IMR-90 (cell line): ENCODE results near the gene ZNF512. TPM values are rescaled to one million over a fixed set of nuclear protein-coding genes. Genes with fewer than 3 reads are reported as not detected.

Source experiments
- ATAC-seq: fragments of 200-7000 bp; cut with Tn5 transposase; 2 replicates; pipeline ENCODE4 v1.9.1; 2020; ENCODE audit warnings: low read depth, mild to moderate bottlenecking, moderate library complexity
- BruUV-seq: library from RNA; stranded (reverse); fragments of 400-500 nt; replicated peaks from 2 replicates; lab custom pipeline; 2021; lab: Mats Ljungman, UMichigan
- CTCF ChIA-PET: fragments of 300-600 bp; formaldehyde crosslinking; extraction: SDS; loops from one replicate; lab custom pipeline; 2021; ENCODE audit warnings: antibody characterized with exemption; lab: Yijun Ruan, JAX
- POLR2A ChIA-PET: fragments of 300-600 bp; sonication (Branson Sonifier 250); formaldehyde crosslinking; loops from one replicate; lab custom pipeline; 2022; ENCODE audit warnings: antibody characterized with exemption; ENCODE audit not compliant: unreplicated experiment; lab: Charles Lee
- DNase-seq: peaks from one replicate; pipeline ENCODE4 v3.0.0; 2013
- H2AFZ ChIP-seq: replicated peaks from 2 replicates; pipeline ENCODE3; 2013; ENCODE audit warnings: low read length, mild to moderate bottlenecking; ENCODE audit not compliant: poor library complexity
- H2AK5ac ChIP-seq: 2 replicates; pipeline ENCODE4 v1.6.1; 2013; ENCODE audit warnings: low read depth, low read length, inconsistent platforms
- H2AK9ac ChIP-seq: replicated peaks from 2 replicates; pipeline ENCODE3; 2013; ENCODE audit warnings: mild to moderate bottlenecking, low read depth, low read length, moderate library complexity; ENCODE audit not compliant: poor library complexity
- H2BK120ac ChIP-seq: 2 replicates; pipeline ENCODE4 v1.6.1; 2013; ENCODE audit warnings: low read depth, low read length, inconsistent platforms
- H2BK15ac ChIP-seq: 3 replicates; pipeline ENCODE4 v1.6.1; 2013; ENCODE audit warnings: low read depth, low read length, inconsistent platforms
- H2BK20ac ChIP-seq: 2 replicates; pipeline ENCODE4 v1.6.1; 2013; ENCODE audit warnings: low read depth, mild to moderate bottlenecking, inconsistent platforms, low read length, moderate library complexity
- H2BK5ac ChIP-seq: 2 replicates; pipeline ENCODE4 v1.6.1; 2013; ENCODE audit warnings: mild to moderate bottlenecking, low read depth, low read length, inconsistent platforms; ENCODE audit not compliant: poor library complexity, severe bottlenecking
- H3K14ac ChIP-seq: replicated peaks from 2 replicates; pipeline ENCODE4 v1.6.1; 2013; ENCODE audit warnings: low read depth, low read length, inconsistent platforms
- H3K18ac ChIP-seq: 2 replicates; pipeline ENCODE4 v1.6.1; 2013; ENCODE audit warnings: low read depth, low read length, control low read depth
- H3K23ac ChIP-seq: 2 replicates; pipeline ENCODE4 v1.6.1; 2013; ENCODE audit warnings: low read depth, low read length, inconsistent platforms
- H3K27ac ChIP-seq: 2 replicates; pipeline ENCODE4 v1.5.1; 2013; ENCODE audit warnings: mild to moderate bottlenecking, control low read depth, low read length; ENCODE audit not compliant: insufficient read depth
- H3K27me3 ChIP-seq: 2 replicates; pipeline ENCODE4 v1.6.1; 2013; ENCODE audit warnings: low read length; ENCODE audit not compliant: control insufficient read depth, insufficient read depth
- H3K36me3 ChIP-seq: 2 replicates; pipeline ENCODE4 v1.6.1; 2013; ENCODE audit warnings: low read length, mixed read lengths; ENCODE audit not compliant: control insufficient read depth, insufficient read depth
- H3K4ac ChIP-seq: 2 replicates; pipeline ENCODE4 v1.6.1; 2013; ENCODE audit warnings: low read depth, low read length, inconsistent platforms
- H3K4me1 ChIP-seq: 2 replicates; pipeline ENCODE4 v1.6.1; 2013; ENCODE audit warnings: low read length, mixed read lengths; ENCODE audit not compliant: control insufficient read depth, insufficient read depth
- H3K4me2 ChIP-seq: 2 replicates; pipeline ENCODE4 v1.6.1; 2013; ENCODE audit warnings: low read depth, mild to moderate bottlenecking, control low read depth, low read length, moderate library complexity
- H3K4me3 ChIP-seq: 2 replicates; pipeline ENCODE4 v1.5.1; 2013; ENCODE audit warnings: low read depth, mild to moderate bottlenecking, control low read depth, low read length, moderate library complexity; ENCODE audit not compliant: insufficient read depth
- H3K56ac ChIP-seq: 2 replicates; pipeline ENCODE4 v1.6.1; 2013; ENCODE audit warnings: low read length, inconsistent platforms; ENCODE audit not compliant: insufficient read depth; ENCODE audit errors: extremely low read depth
- H3K79me1 ChIP-seq, 2 experiments: 2 replicates each; pipeline ENCODE4 v1.6.1; 2013; ENCODE audit warnings: low read length in 2 of 2, inconsistent platforms in 1 of 2, low read depth in 1 of 2
- H3K9ac ChIP-seq: 2 replicates; pipeline ENCODE4 v1.6.1; 2013; ENCODE audit warnings: low read depth, low read length, control low read depth
- H3K9me1 ChIP-seq: 2 replicates; pipeline ENCODE4 v1.6.1; 2013; ENCODE audit warnings: low read length, inconsistent platforms; ENCODE audit not compliant: insufficient read depth
- H3K9me3 ChIP-seq: 2 replicates; pipeline ENCODE4 v1.6.1; 2013; ENCODE audit warnings: low read length; ENCODE audit not compliant: control insufficient read depth, insufficient read depth
- H4K20me1 ChIP-seq: 2 replicates; pipeline ENCODE4 v1.6.1; 2013; ENCODE audit warnings: low read length, inconsistent platforms; ENCODE audit not compliant: insufficient read depth
- H4K5ac ChIP-seq: 2 replicates; pipeline ENCODE4 v1.6.1; 2013; ENCODE audit warnings: mild to moderate bottlenecking, low read depth, low read length, control low read depth
- H4K8ac ChIP-seq, 2 experiments: 2 replicates each; pipeline ENCODE4 v1.6.1; 2013; ENCODE audit warnings: low read depth in 2 of 2, low read length in 2 of 2, control low read depth in 1 of 2, inconsistent platforms in 1 of 2
- H4K91ac ChIP-seq: 2 replicates; pipeline ENCODE4 v1.6.1; 2013; ENCODE audit warnings: low read depth, low read length, inconsistent platforms; ENCODE audit not compliant: insufficient read depth
- CHD1 ChIP-seq: IDR thresholded peaks from 2 replicates; pipeline ENCODE4 v1.6.1; 2012; ENCODE audit warnings: low read depth, low read length, improper control_type of control experiment
- WGBS, 2 experiments: methylation state at CpG; one replicate each; pipeline versions ENCODE4 v1.1.5 to v1.1.7; 2013; ENCODE audit warnings: missing lambda C conversion rate in 2 of 2; ENCODE audit not compliant: insufficient read length in 1 of 2; ENCODE audit errors: extremely low coverage in 2 of 2; 5-methylcytosine and 5-hydroxymethylcytosine counted together
- dilution Hi-C: fragments of 300-500 bp; cut with HindIII; formaldehyde crosslinking; loops from one replicate; pipeline ENCODE4 v1.14.3; 2018; ENCODE audit warnings: low sequenced_read_pairs; ENCODE audit not compliant: unreplicated experiment
- in situ Hi-C: fragments of 300-500 bp; cut with MboI; formaldehyde crosslinking; loops from 3 replicates; pipeline ENCODE4 v1.14.3; 2019; ENCODE audit warnings: low sequenced_read_pairs, inconsistent platforms, mixed read lengths
- intact Hi-C: fragments of 100-400 bp; cut with micrococcal nuclease; formaldehyde crosslinking; loops from 2 replicates; pipeline ENCODE4 v1.10.0; 2022
- microRNA-seq, 2 experiments: library from miRNA; stranded (forward) in 1 of 2; unstranded in 1 of 2; fragments of 10-50 nt in 1 of 2; fragments of <30 nt in 1 of 2; gene quantifications in 1 of 2; microRNA quantifications in 1 of 2; one replicate each; pipeline versions ENCODE3 to v1.1.0; 2013 to 2020; ENCODE audit not compliant: insufficient read depth in 1 of 2, insufficient read length in 1 of 2, unreplicated experiment in 1 of 2
- polyA plus RNA-seq, 3 experiments: library from polyadenylated mRNA; depleted of rRNA; stranded (reverse); fragments of >200 nt; gene quantifications; 2 replicates each; pipeline ENCODE4 v1.2.3, GENCODE V29; 2012; ENCODE audit warnings: low replicate concordance in 1 of 3
- small RNA-seq, 5 experiments: library from RNA; depleted of rRNA; stranded (forward); fragments of <200 nt; gene quantifications; one replicate each; pipeline ENCODE3, GENCODE V24; 2012
- total RNA-seq: library from RNA; depleted of rRNA; stranded (reverse); fragments of >200 nt; gene quantifications from 2 replicates; pipeline ENCODE4 v1.2.3, GENCODE V29; 2012; rRNA removed

The ZNF512 gene
- total and polyA plus RNA-seq, 2 of the 4 experiments (the other 2 are of a cell fraction), result 25.8 to 56.5 TPM

DNA sequence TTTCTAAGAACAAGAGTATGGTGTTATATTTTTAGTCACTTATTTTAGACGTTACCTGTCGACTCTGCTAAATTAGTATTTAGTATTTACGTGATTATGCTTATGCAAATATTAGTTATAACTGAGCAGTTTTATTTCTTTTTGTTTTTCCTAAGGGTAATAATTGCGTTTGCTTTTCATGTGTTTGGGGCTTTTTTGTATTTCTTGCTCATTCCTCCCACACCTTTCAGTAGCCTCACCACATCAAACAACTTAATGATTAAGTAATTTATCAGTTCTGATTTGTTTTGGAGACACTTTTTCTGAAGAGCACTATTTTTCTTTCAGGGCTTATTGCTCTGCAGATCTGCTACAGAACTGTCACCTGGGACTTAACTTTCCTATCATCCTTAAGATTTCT, 88.4 kb downstream of the ZNF512 start:
- H3K9me1 ChIP-seq, result no peaks in the 10 kb centered on the region
- DNase-seq, result no peak
- no peaks in the 10 kb centered on the region for H3K9me3 ChIP-seq
- POLR2A ChIA-PET, result no interaction called here
- peaks cover 20% of the 10 kb centered on the region for H3K36me3 ChIP-seq
- no TSS peak for BruUV-seq
- no peak overlapping the region for H2AFZ ChIP-seq
- in situ Hi-C loops (no loop called here), intact Hi-C loops (no loop called here), dilution Hi-C loops (no loop called here)
- no peak overlapping the region for H3K56ac ChIP-seq
- H3K9ac ChIP-seq, result no peak overlapping the region
- H3K4ac ChIP-seq, result no peak overlapping the region
- no peak overlapping the region for H2AK5ac ChIP-seq
- no peak overlapping the region for H3K27ac ChIP-seq
- CTCF ChIA-PET, result no interaction called here
- H3K27me3 ChIP-seq, result no peaks in the 10 kb centered on the region
- no peak overlapping the region for H2BK20ac ChIP-seq
- no peak overlapping the region for H3K23ac ChIP-seq
- no peak overlapping the region for H4K8ac ChIP-seq
- no peak overlapping the region for H3K18ac ChIP-seq
- no peak overlapping the region for H2BK15ac ChIP-seq
- TF ChIP-seq CHD1, result no peak
- no peaks in the 10 kb centered on the region for H3K4me1 ChIP-seq
- peaks cover 0 to 2% of the 10 kb centered on the region in 2 experiments; a peak in 1 of 4 replicates for H3K79me1 ChIP-seq
- no peak overlapping the region for H3K4me2 ChIP-seq
- H3K4me3 ChIP-seq, result no peak overlapping the region
- no peaks in the 10 kb centered on the region for H4K20me1 ChIP-seq
- H2BK5ac ChIP-seq, result no peak overlapping the region
- H4K5ac ChIP-seq, result no peak overlapping the region
- ATAC-seq, result no peak
- H4K91ac ChIP-seq, result no peak overlapping the region
- no peak overlapping the region for H2BK120ac ChIP-seq
- no peak overlapping the region for H3K14ac ChIP-seq
- no CpG with 5 or more reads among the region's 4 CpGs for WGBS, 2 experiments
- no peak overlapping the region for H2AK9ac ChIP-seq

Small RNAs within 50 kb of the gene (microRNA-seq; reads per million reads assigned to microRNA genes)
- gene RF00340 (ENCODE audit: insufficient read depth, insufficient read length), result not detected

Small RNAs within 50 kb of the gene (small RNA-seq; reads per million reads assigned to genes)
- 0 reads per million in 5 experiments for gene RF00340

Other genes starting within 250 kb of the ZNF512 start
- gene GTF3C2, start 226.3 kb upstream of the ZNF512 start, total RNA-seq, result 23.1 and 25.5 TPM in 2 replicates
- 36.9 and 37.7 TPM in 2 replicates for gene GTF3C2, start 226.3 kb upstream of the ZNF512 start, polyA plus RNA-seq (2012; rRNA removed)
- gene EIF2B4, start 212.7 kb upstream of the ZNF512 start, total RNA-seq, result 47.9 and 48.9 TPM in 2 replicates
- 40.3 and 43.8 TPM in 2 replicates for gene EIF2B4, start 212.7 kb upstream of the ZNF512 start, polyA plus RNA-seq (2012; rRNA removed)
- gene SNX17, start 212.4 kb upstream of the ZNF512 start, total RNA-seq, result 130 and 131 TPM in 2 replicates
- gene SNX17, start 212.4 kb upstream of the ZNF512 start, polyA plus RNA-seq (2012; rRNA removed), result 100.0 and 102 TPM in 2 replicates
- gene ZNF513, start 202.3 kb upstream of the ZNF512 start, total RNA-seq, result 3.1 and 3.4 TPM in 2 replicates
- gene ZNF513, start 202.3 kb upstream of the ZNF512 start, polyA plus RNA-seq (2012; rRNA removed), result 23.5 and 23.7 TPM in 2 replicates
- 95.9 and 99.2 TPM in 2 replicates for gene PPM1G, start 173.5 kb upstream of the ZNF512 start, total RNA-seq
- 55.9 and 57.6 TPM in 2 replicates for gene PPM1G, start 173.5 kb upstream of the ZNF512 start, polyA plus RNA-seq (2012; rRNA removed)
- 107 and 120 TPM in 2 replicates for gene NRBP1, start 154.4 kb upstream of the ZNF512 start, total RNA-seq
- gene NRBP1, start 154.4 kb upstream of the ZNF512 start, polyA plus RNA-seq (2012; rRNA removed), result 150 and 155 TPM in 2 replicates
- not detected in 2 replicates for gene KRTCAP3, start 140.7 kb upstream of the ZNF512 start, total RNA-seq
- gene KRTCAP3, start 140.7 kb upstream of the ZNF512 start, polyA plus RNA-seq (2012; rRNA removed), result 1.1 and 1.5 TPM in 2 replicates
- gene IFT172, start 93.3 kb upstream of the ZNF512 start, total RNA-seq, result 23.1 and 25.5 TPM in 2 replicates
- 17.2 and 18.8 TPM in 2 replicates for gene IFT172, start 93.3 kb upstream of the ZNF512 start, polyA plus RNA-seq (2012; rRNA removed)
- gene FNDC4, start 87.8 kb upstream of the ZNF512 start, total RNA-seq, result 7.3 and 7.5 TPM in 2 replicates
- gene FNDC4, start 87.8 kb upstream of the ZNF512 start, polyA plus RNA-seq (2012; rRNA removed), result 11.1 and 12.0 TPM in 2 replicates
- gene GCKR, start 86.2 kb upstream of the ZNF512 start, total RNA-seq, result under 0.01 TPM in 1 of 2 replicates, not detected in the other
- 0.41 and 0.55 TPM in 2 replicates for gene GCKR, start 86.2 kb upstream of the ZNF512 start, polyA plus RNA-seq (2012; rRNA removed)
- gene CCDC121, start 46.0 kb downstream of the ZNF512 start, total RNA-seq, result 2.0 and 2.2 TPM in 2 replicates
- 0.65 and 0.67 TPM in 2 replicates for gene CCDC121, start 46.0 kb downstream of the ZNF512 start, polyA plus RNA-seq (2012; rRNA removed)
- 53.0 and 63.8 TPM in 2 replicates for gene GPN1, start 46.0 kb downstream of the ZNF512 start, total RNA-seq
- 34.9 and 37.8 TPM in 2 replicates for gene GPN1, start 46.0 kb downstream of the ZNF512 start, polyA plus RNA-seq (2012; rRNA removed)
- 16.7 and 23.1 TPM in 2 replicates for gene SUPT7L, start 80.6 kb downstream of the ZNF512 start, total RNA-seq
- 31.3 and 33.4 TPM in 2 replicates for gene SUPT7L, start 80.6 kb downstream of the ZNF512 start, polyA plus RNA-seq (2012; rRNA removed)
- 11.7 and 17.8 TPM in 2 replicates for gene SLC4A1AP, start 80.8 kb downstream of the ZNF512 start, total RNA-seq
- gene SLC4A1AP, start 80.8 kb downstream of the ZNF512 start, polyA plus RNA-seq (2012; rRNA removed), result 13.3 and 13.6 TPM in 2 replicates
- 13.3 and 48.6 TPM in 2 replicates for gene MRPL33, start 188.7 kb downstream of the ZNF512 start, total RNA-seq
- gene MRPL33, start 188.7 kb downstream of the ZNF512 start, polyA plus RNA-seq (2012; rRNA removed), result 88.0 and 101 TPM in 2 replicates